Endothelial cell of umbilical vein (primary cell): ENCODE data around the gene RAP1GAP2. TPM values are rescaled to one million over a fixed set of nuclear protein-coding genes. Genes with fewer than 3 reads are reported as not detected.

Source experiments
- BruUV-seq: library from RNA; stranded (reverse); fragments of 400-500 nt; replicated peaks from 2 replicates; lab custom pipeline; 2021; lab: Mats Ljungman, UMichigan
- CTCF ChIA-PET: fragments of 300-600, 350-600 bp; sonication (Branson Sonifier 250); formaldehyde crosslinking; loops from one replicate; lab custom pipeline; 2021; ENCODE audit warnings: antibody characterized with exemption, inconsistent platforms; lab: Charles Lee
- POLR2A ChIA-PET: fragments of 300-600, 350-600 bp; sonication (Branson Sonifier 250); formaldehyde crosslinking; loops from one replicate; lab custom pipeline; 2021; ENCODE audit warnings: antibody characterized with exemption, inconsistent platforms; lab: Charles Lee
- DNase-seq: peaks from one replicate; pipeline ENCODE4 v3.0.0-alpha.2; 2011; ENCODE audit warnings: low read depth, low spot score
- FAIRE-seq: peaks from 2 replicates; lab custom pipeline; 2011; peaks lifted over from hg19 to GRCh38; lab: Jason Lieb, UNC
- H2AFZ ChIP-seq: 2 replicates; pipeline ENCODE4 v1.6.0; 2012; ENCODE audit warnings: low read depth, low read length, control low read depth, inconsistent platforms
- H3K27ac ChIP-seq: 2 replicates; pipeline ENCODE4 v1.5.1; 2011; ENCODE audit warnings: low read depth, mild to moderate bottlenecking, control low read depth, low read length, moderate library complexity; ENCODE audit not compliant: insufficient read depth
- H3K27me3 ChIP-seq, 2 experiments: 2 replicates each; pipeline versions ENCODE4 v1.6.0 to v1.6.1; 2011; ENCODE audit warnings: low read length in 2 of 2, mixed read lengths in 1 of 2; ENCODE audit not compliant: control insufficient read depth in 2 of 2, insufficient read depth in 2 of 2
- H3K36me3 ChIP-seq, 2 experiments: 2 replicates in 1 of 2; 3 replicates in 1 of 2; pipeline ENCODE4 v1.5.1; 2011; ENCODE audit warnings: low read length in 2 of 2, mild to moderate bottlenecking in 1 of 2, moderate library complexity in 1 of 2; ENCODE audit not compliant: control insufficient read depth in 2 of 2, insufficient read depth in 2 of 2; ENCODE audit errors: extremely low read depth in 1 of 2
- H3K4me1 ChIP-seq: 3 replicates; pipeline ENCODE4 v1.5.1; 2011; ENCODE audit warnings: mild to moderate bottlenecking, low read length; ENCODE audit not compliant: control insufficient read depth, insufficient read depth; ENCODE audit errors: extremely low read depth
- H3K4me2 ChIP-seq: 2 replicates; pipeline ENCODE4 v1.6.1; 2011; ENCODE audit warnings: low read length, control low read depth, mixed read lengths; ENCODE audit not compliant: insufficient read depth
- H3K4me3 ChIP-seq, 3 experiments: fragments of 200-600 bp in 1 of 3; sonication (generic), shearing (Covaris generic) in 1 of 3; replicated peaks in 1 of 3; 2 replicates each; pipeline ENCODE4 v1.5.1; 2011 to 2016; ENCODE audit warnings: control low read depth in 3 of 3, low read length in 3 of 3, mild to moderate bottlenecking in 2 of 3, inconsistent platforms in 1 of 3, low read depth in 1 of 3, moderate library complexity in 1 of 3; ENCODE audit not compliant: insufficient read depth in 1 of 3
- H3K79me2 ChIP-seq: 2 replicates; pipeline ENCODE4 v1.6.0; 2012; ENCODE audit warnings: low read length, inconsistent platforms; ENCODE audit not compliant: control insufficient read depth, insufficient read depth
- H3K9ac ChIP-seq: replicated peaks from 2 replicates; pipeline ENCODE3; 2011; ENCODE audit warnings: low read length, control low read depth; ENCODE audit not compliant: insufficient read depth; ENCODE audit errors: extremely low read depth
- H3K9me1 ChIP-seq: replicated peaks from 3 replicates; pipeline ENCODE4 v1.6.0; 2011; ENCODE audit warnings: mild to moderate bottlenecking, low read length; ENCODE audit not compliant: control insufficient read depth, insufficient read depth; ENCODE audit errors: extremely low read depth
- H3K9me3 ChIP-seq: replicated peaks from 2 replicates; pipeline ENCODE4 v1.5.1; 2012; ENCODE audit warnings: low read length, inconsistent platforms; ENCODE audit not compliant: control insufficient read depth, insufficient read depth
- H4K20me1 ChIP-seq: replicated peaks from 2 replicates; pipeline ENCODE3; 2011; ENCODE audit warnings: mild to moderate bottlenecking, low read length; ENCODE audit not compliant: control insufficient read depth, insufficient read depth; ENCODE audit errors: extremely low read depth
- EZH2 ChIP-seq: IDR thresholded peaks from 2 replicates; pipeline ENCODE4 v1.6.1; 2012; ENCODE audit warnings: borderline replicate concordance, low read depth, mild to moderate bottlenecking, moderate library complexity, low read length, inconsistent platforms; ENCODE audit not compliant: severe bottlenecking
- FOS ChIP-seq: IDR thresholded peaks from 2 replicates; pipeline ENCODE4 v1.6.1; 2011; ENCODE audit warnings: mild to moderate bottlenecking, low read length, moderate library complexity, borderline replicate concordance; ENCODE audit not compliant: insufficient read depth
- GATA2 ChIP-seq: IDR thresholded peaks from 2 replicates; pipeline ENCODE4 v1.7.0; 2011; ENCODE audit warnings: low read depth, mild to moderate bottlenecking, moderate library complexity, mixed read lengths, low read length; ENCODE audit not compliant: insufficient read length, insufficient read depth
- JUN ChIP-seq: IDR thresholded peaks from 2 replicates; pipeline ENCODE4 v1.6.1; 2011; ENCODE audit warnings: borderline replicate concordance, low read depth; ENCODE audit not compliant: insufficient read length, insufficient read depth
- MYC ChIP-seq: IDR thresholded peaks from one replicate; pipeline ENCODE4 v1.6.1; 2011; ENCODE audit warnings: mild to moderate bottlenecking, low read depth, low read length
- POLR2A ChIP-seq: IDR thresholded peaks from 2 replicates; pipeline ENCODE4 v1.6.1; 2012; ENCODE audit warnings: low read depth, mild to moderate bottlenecking, control low read depth, low read length
- POLR2AphosphoS5 ChIP-seq: IDR thresholded peaks from 2 replicates; pipeline ENCODE4 v1.6.1; 2012; ENCODE audit warnings: low read depth, mild to moderate bottlenecking, control low read depth, low read length, moderate library complexity; ENCODE audit not compliant: insufficient read depth
- dilution Hi-C: fragments of 300-500 bp; cut with MboI; formaldehyde crosslinking; loops from one replicate; pipeline ENCODE4 v1.15.0; 2019; ENCODE audit warnings: low sequenced_read_pairs; ENCODE audit not compliant: extremely low pct_ligation_motif_present
- intact Hi-C: fragments of 100-400 bp; cut with micrococcal nuclease; formaldehyde crosslinking; loops from one replicate; pipeline ENCODE4 v1.10.0; 2022
- polyA plus RNA-seq, 4 experiments: library from polyadenylated mRNA; depleted of rRNA in 3 of 4; stranded (reverse) in 3 of 4; unstranded in 1 of 4; fragments of >200 nt; gene quantifications; 2 replicates each; pipeline versions ENCODE4 v1.2.1 to v1.2.3, GENCODE V29; 2011 to 2012; ENCODE audit warnings: missing spikeins in 1 of 4
- total RNA-seq: library from RNA; stranded (reverse); gene quantifications from 2 replicates; pipeline ENCODE4 v1.2.3, GENCODE V29; 2021
- TF ChIP-seq, protein P1 (sequence below): IDR thresholded peaks from 2 replicates; pipeline ENCODE4 v1.6.1; 2011; ENCODE audit not compliant: insufficient read depth, insufficient read length
- TF ChIP-seq, protein P2 (sequence below), 2 donors: IDR thresholded peaks; 1 replicate in 1 of 2; 2 replicates in 1 of 2; pipeline ENCODE4 v1.5.1; 2011; ENCODE audit warnings: low read length in 2 of 2, mild to moderate bottlenecking in 2 of 2, moderate library complexity in 2 of 2, control low read depth in 1 of 2, inconsistent platforms in 1 of 2, low read depth in 1 of 2; ENCODE audit not compliant: insufficient read depth in 1 of 2; ENCODE audit errors: extremely low read depth in 1 of 2

Gene RAP1GAP2
- total and polyA plus RNA-seq, 2 donors (not counting 3 experiments of a cell fraction or from before 2014, with no cell fraction given) = 1.4 to 3.6 TPM

DNA sequence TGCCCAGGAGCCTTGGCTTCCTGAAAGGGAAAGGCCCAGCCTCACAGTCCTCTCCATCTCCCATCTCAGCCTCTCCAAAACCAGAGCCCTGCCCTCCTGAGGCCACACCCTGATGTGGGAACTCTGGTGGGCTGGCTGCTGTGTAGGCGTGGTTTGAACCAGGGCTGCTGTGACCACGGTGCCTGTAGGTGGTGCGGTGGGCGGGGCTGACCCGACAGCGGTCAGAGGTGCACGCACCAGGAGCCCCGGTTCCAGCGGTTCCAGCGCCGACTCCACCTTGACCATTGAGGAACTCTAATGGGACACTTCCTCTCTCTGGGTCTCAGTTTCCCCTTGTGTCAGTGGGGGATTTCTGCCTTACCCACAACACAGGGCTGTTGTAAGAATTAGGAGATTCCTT lies 2.4 kb downstream of the RAP1GAP2 start:
- H4K20me1 ChIP-seq = no peaks in the 10 kb centered on the region
- no peak for FAIRE-seq
- CTCF ChIA-PET = interaction anchor here (0.7 kb wide), 1 partner anchor 10 kb away, joined by 3 read pairs; no protein-coding TSS in a partner anchor

More for the DNA sequence above, 2.4 kb downstream of the RAP1GAP2 start:
- no peaks in the 10 kb centered on the region for H3K9me3 ChIP-seq
- dilution Hi-C loops = no loop called here
- no TSS peak for BruUV-seq
- H3K79me2 ChIP-seq = no peaks in the 10 kb centered on the region
- no peaks in the 10 kb centered on the region for H3K4me1 ChIP-seq
- POLR2A ChIA-PET = no interaction called here
- no peak overlapping the region for H3K27ac ChIP-seq
- H3K4me3 ChIP-seq = no peak overlapping the region
- no peaks in the 10 kb centered on the region for H3K36me3 ChIP-seq
- H3K27me3 ChIP-seq = peaks cover 0 to 2% of the 10 kb centered on the region in 2 experiments
- H2AFZ ChIP-seq = no peak overlapping the region
- TF ChIP-seq JUN (no peak), EZH2 (no peak), GATA2 (no peak), POLR2AphosphoS5 (no peak), MYC (no peak), FOS (no peak), POLR2A (no peak)
- TF ChIP-seq, protein P1, sequence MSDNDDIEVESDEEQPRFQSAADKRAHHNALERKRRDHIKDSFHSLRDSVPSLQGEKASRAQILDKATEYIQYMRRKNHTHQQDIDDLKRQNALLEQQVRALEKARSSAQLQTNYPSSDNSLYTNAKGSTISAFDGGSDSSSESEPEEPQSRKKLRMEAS = no peak
- TF ChIP-seq, protein P2, sequence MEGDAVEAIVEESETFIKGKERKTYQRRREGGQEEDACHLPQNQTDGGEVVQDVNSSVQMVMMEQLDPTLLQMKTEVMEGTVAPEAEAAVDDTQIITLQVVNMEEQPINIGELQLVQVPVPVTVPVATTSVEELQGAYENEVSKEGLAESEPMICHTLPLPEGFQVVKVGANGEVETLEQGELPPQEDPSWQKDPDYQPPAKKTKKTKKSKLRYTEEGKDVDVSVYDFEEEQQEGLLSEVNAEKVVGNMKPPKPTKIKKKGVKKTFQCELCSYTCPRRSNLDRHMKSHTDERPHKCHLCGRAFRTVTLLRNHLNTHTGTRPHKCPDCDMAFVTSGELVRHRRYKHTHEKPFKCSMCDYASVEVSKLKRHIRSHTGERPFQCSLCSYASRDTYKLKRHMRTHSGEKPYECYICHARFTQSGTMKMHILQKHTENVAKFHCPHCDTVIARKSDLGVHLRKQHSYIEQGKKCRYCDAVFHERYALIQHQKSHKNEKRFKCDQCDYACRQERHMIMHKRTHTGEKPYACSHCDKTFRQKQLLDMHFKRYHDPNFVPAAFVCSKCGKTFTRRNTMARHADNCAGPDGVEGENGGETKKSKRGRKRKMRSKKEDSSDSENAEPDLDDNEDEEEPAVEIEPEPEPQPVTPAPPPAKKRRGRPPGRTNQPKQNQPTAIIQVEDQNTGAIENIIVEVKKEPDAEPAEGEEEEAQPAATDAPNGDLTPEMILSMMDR (IDR thresholded peaks at IDR 0.05; ENCODE audit: extremely low read depth in 1 of 2, insufficient read depth in 1 of 2, low read depth in 1 of 2, low read length in 2 of 2) = no peak
- intact Hi-C loops = no loop called here
- no peak overlapping the region for H3K9ac ChIP-seq
- no peaks in the 10 kb centered on the region for H3K9me1 ChIP-seq
- DNase-seq = no peak
- no peak overlapping the region for H3K4me2 ChIP-seq
